Stimulated activated CD8-positive, alpha-beta memory T cell treated with anti-CD3 and anti-CD28 coated beads, Interleukin-15, amount 100 ng/mL, for 4 hours (primary cell): ENCODE measurements around the gene SYCE1.

ENCODE experiments used
- DNase-seq, 2 donors: peaks; one replicate each; pipeline ENCODE4 v3.0.0-alpha.2; 2020; ENCODE audit warnings: low read depth in 2 of 2

Gene SYCE1

GRCh38 chr10:133511907-133512528 lies 53.4 kb downstream of the SYCE1 start:
- DNase-seq: no peak

GRCh38 chr10:133511408-133511807 lies 54.0 kb downstream of the SYCE1 start:
- no peak for DNase-seq

GRCh38 chr10:133509700-133510099 lies 55.7 kb downstream of the SYCE1 start:
- DNase-seq: no peak
